ENCODE measurements around the gene EFNB2.

EFNB2 gene

GRCh38 chr13:106499113-106499512 is 36.3 kb downstream of the EFNB2 start:
- DNase-seq = no peak

- DNase-seq = no peak
These were observed 36.9 kb downstream of the EFNB2 start for GRCh38 chr13:106498571-106498970.

DNA sequence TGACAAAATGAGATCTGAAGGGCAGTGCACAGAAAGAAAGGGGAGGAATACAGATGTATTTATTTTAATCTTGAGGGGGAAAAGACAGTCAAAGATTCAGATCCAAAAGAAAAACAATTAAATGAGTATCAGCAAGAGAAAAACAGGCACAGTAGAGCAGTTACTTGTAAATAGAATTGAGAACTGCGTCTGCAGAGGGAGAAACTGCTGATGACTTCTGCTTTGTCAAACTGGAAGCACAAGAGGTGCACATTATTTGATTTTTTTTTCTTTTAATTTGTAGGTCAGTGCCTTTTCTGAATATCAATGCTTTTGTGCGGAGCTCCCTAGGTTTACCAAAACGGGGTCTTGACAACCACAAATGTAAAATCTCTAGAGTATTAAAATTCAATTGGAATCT is 37.3 kb downstream of the EFNB2 start:
- DNase-seq = no peak

DNA sequence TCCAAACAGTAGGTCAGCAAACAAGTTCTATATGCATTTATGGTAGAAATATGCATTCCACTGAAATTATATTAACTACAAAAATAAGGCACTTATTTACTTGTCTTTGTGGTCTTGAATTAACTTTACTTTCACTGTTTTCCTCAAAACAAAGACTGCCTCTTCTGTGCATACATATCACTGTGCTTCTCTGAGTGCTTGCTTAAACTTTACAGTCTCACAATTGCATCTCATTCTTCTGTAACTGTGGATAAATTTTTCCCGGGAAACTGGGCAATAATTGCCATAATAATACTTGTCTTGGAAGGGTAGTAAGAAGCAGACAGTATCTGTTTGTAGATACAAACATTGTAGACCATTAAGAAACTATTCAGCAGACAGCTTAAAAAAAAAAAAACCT is 38.4 kb downstream of the EFNB2 start:
- no peak for DNase-seq

- DNase-seq = no peak
These were observed 39.1 kb downstream of the EFNB2 start for GRCh38 chr13:106496072-106496997.

DNA sequence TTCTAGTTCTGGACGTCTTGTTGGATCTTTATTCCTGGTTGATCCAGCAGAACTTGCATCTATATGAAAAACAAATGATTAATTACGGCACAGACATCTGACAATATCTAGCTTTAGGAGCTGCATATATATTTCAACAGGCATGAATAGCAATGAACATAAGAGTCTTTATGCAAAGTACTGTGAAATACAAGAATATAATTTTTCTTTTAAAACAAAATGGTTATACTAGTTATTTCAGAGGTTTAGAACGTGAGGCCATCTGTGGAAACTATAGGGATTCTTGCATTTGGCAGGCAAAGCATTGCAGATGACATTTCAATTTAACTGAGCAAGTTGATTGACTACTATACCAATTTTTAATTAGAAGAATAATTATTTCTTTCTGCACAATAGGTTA is 40.5 kb downstream of the EFNB2 start:
- DNase-seq = no peak

DNA sequence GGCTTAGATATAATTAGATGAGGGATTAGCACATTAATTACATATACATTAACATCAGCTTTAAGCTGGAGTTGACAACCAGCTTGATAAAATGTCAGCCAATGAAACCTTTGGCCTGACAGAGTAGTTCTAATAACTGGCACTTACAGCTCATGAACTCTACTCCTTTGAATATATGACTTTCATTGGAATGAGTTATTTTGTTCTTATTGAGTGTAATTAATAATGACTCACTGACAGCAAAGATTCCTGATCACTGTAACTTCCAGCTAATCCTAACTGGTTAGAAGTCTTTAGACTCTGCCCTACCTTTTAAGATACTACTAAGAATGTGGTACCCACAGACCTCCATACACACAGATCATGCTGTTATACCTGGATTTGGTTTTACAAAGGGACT is 41.0 kb downstream of the EFNB2 start:
- DNase-seq = no peak

- no peak for DNase-seq
These were observed 41.8 kb downstream of the EFNB2 start for GRCh38 chr13:106493533-106494220.

GRCh38 chr13:106492588-106493475 is 42.6 kb downstream of the EFNB2 start:
- DNase-seq = no peak

DNA sequence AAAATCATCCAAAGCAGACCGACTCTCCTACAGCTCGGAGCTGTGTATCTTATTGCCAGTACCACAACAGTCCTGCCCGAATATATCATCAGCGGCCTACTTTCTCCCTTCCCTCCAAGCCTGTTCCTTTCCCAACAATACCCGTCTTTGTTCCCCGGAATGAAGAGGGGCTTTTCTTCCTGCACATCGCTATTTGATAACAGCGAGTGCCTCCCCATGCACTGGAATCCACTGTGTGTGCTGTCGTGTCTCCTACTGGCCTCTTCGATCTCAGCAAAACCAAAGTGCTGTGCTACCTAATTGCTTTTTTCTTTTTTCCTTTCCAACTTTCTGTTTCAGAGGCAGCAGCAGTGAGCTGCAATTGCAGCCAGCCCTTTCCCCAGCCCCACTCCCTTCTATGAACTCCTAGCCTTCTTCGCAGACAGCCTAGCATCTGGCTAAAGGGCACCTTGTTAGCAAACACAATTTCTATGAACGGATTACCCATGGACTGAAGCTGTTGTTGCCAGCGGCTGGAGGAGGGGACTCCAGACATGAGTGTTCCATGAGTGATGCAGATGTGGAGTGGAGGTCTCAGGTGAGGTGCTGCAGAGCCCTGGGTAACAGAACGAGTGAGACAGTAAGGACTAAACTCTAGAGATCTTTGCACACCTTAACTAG is 43.4 kb downstream of the EFNB2 start:
- no peak for DNase-seq

GRCh38 chr13:106491463-106491862 is 44.0 kb downstream of the EFNB2 start:
- no peak for DNase-seq

DNA sequence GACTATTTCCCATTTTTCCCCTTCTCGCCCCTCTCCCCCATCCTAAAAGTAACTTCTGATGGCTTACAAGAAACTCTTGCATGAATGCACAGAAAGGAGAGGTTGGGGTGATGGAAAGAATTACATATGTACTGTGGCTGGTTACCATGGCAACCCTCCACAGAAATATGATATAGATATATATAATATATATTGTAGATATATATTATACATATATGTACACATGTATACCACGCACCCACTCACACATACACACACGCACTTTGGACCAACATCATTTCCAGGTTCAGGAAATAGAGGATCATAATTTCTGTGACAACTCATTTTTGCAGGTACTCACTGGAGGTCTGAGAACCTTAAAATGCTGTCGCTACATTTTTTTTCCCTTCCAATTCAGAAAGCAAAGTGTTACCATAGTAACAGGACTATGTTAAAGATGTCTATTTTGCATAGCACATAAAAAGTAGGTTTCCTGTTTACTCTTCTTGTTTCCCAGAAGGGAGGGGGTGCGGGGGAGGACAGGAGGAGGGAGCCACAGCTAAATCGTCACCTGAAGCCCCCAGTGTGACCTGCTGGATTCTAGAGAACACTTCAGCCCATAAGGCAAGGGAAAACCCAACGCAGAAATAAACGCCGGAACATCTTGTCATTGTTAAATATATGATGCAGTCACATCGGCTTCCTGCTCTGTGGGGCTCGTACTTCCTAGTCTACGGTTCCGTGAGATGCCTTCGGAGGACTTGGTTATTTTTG is 44.7 kb downstream of the EFNB2 start:
- no peak for DNase-seq

DNA sequence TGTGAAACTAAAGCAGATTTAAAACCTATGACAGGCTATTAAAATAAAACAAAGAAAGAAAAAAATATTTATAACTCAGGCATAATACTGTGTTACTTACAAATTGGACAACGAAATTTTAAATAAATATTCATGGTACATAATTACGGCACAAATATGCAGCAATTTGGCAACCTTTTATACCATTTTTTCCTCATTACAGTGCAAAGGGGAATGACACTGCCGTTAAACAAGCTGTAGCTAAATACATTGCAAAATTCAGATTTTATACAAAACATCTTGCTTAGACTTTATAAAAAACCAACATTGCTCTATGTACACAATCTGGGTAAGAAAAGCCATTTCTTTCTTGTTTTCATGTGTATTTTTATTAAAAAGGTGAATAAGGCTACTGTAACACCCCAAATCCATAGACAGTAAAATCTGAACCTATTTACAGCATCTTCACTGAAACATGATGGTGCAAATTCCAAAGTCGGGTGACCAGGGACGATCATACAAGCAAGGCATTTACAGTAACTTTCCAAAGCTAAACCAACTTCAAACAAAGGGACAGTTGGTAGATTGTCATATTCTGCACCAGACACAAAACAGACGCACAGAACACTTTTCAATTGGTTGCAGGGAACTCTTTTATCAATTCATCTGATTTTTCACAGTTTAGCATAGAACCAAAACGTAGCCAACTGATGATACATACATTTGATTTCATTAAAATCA is 45.5 kb downstream of the EFNB2 start:
- no peak for DNase-seq

DNA sequence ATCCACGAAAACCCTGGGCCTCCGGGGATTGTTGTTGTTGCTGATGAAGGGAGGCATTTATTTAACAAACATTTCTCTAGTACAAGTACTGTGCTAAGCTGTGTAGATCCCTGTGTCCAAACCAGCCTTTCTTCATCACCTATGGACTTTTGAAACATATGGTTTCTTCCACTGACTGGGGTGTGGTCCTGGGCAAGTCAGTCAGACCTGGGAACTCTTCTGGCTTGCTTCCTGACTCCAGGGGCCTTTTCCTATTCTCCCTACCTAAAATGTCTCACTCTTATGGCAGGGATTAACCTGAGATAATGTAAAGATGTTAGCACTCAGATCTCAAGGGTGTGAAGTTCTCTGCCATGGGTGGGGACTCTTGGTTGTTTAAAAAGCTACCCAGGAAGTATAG is 46.8 kb downstream of the EFNB2 start:
- DNase-seq = no peak

DNA sequence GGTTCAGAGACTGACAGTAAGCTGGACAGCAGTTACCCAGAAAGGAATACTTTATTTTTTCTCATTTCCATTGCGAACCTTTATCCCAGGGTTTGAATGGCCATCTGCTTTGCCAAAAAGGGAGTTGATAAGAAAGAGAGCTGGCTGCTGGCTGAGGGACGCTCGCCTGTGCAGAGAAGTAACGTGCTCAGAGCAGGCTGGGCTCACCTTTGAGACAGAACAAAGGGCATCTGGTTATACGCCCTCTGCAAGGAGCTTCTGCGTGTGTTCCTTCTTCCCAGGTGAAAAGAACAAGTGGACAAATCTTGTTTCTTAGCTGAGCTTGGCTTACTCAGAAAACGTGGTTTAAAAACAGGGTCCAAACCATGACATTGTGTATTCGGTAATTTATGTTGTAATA is 47.4 kb downstream of the EFNB2 start:
- no peak for DNase-seq

DNA sequence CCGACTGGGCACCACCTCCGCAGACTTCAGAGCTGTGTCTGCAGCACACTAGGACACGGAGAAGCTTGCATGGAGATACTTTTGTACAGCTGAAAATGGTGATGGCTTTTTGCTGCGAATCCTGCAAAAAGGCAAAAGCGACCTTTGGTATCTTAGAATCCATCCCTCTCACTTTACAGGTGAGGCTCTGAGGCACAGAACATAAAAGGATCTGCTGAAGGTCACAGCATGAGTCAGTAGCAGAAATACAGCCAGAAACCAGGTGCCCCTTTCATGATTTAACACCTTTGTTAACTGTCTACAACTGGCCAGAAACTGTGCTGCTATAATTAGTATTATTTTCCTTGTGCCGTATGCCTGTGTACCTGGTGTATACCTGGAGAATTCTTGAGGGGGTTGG is 48.3 kb downstream of the EFNB2 start:
- no peak for DNase-seq

- no peak for DNase-seq
These were observed 49.2 kb downstream of the EFNB2 start for GRCh38 chr13:106486287-106486686.

DNA sequence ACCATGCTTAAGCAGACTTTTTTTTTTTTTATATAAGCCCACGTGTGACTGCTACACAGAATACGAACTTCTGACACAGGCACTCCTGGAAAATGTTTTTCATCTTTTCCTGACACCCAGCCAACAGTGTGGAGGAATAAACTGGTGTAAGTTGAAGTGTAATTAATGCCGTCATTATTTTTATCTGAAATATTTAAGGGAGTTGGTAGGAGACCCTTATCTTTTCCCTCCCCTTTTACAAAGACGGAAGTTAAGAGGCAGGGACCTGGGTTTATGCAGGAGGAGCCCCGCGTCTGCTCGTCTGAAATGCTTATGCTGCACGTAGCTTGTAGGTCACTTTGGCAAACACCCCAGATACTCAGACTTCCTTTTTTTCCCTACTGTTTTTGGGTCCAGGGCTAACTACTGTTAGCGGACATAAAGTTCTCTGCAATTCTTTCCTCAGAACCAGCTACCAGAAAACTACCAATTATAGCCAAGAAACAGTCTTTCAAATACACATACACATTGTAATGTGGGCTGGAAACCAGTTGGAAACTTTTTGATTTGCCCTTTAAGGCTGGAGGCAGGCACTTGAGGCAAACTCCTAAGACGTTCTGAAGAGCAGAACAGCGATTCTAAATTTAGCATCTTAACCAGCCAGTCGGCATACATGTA is 50.8 kb downstream of the EFNB2 start:
- no peak for DNase-seq

DNA sequence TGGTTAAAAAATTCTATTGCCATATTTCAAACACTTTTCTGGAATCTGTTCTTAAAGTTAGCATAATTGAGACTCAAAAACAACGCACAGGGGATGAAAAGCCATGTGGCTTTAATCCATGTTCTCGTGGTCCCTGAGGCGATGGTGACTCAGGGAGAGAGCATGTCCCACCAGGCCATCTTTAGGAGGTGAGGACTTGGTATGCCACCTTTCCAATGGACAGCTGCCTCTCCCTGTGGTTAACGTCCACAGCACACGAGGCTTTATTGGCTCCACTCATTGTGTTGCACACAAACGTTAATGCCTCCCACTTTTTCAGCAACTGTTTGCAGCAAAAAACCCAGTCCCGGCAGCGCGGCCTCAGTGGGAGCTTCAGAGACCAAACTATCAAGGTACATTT is 51.4 kb downstream of the EFNB2 start:
- no peak for DNase-seq

DNA sequence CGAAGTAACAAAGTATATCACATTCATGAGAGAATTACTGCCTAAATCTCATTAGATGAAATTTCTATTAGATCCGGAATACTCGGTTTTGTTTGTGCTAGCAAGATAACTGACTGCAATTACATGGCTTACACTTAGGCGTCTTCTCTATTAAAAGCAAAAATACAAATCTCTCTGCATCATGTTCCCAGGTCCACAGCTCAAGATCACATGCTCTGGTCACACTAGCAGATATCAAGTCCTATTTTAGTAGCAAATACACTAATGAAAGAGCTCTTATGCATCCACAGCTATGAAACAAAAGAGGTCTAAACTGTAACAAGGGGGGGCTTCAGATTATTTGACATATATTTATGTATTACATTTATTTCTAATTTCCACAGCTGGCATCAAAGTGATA is 53.5 kb downstream of the EFNB2 start:
- DNase-seq = no peak

Data from cortex of kidney (tissue), 1 donor.